Transverse colon (tissue), 4 donors: ENCODE data around the gene FAHD1.

Experiments used
- POLR2A ChIP-seq: fragments of 450-650 bp; IDR thresholded peaks from one replicate; pipeline ENCODE4 v1.6.1; 2016; ENCODE audit warnings: antibody characterized with exemption, mild to moderate bottlenecking, moderate library complexity
- POLR2AphosphoS5 ChIP-seq, 3 donors: sonication (generic); formaldehyde crosslinking; IDR thresholded peaks; one replicate each; pipeline ENCODE4 v1.6.1; 2016; ENCODE audit warnings: antibody characterized with exemption in 3 of 3
- TF ChIP-seq, protein P1 (sequence below), 5 experiments: fragments of 200-600 bp in 3 of 5; fragments of 450-650 bp in 2 of 5; sonication (generic) in 3 of 5; IDR thresholded peaks; 1 replicate in 2 of 5; 2 replicates in 3 of 5; pipeline ENCODE4 v1.5.1; 2016 to 2017; ENCODE audit warnings: antibody characterized with exemption in 5 of 5, inconsistent platforms in 3 of 5, mild to moderate bottlenecking in 2 of 5, moderate library complexity in 1 of 5

DNA sequence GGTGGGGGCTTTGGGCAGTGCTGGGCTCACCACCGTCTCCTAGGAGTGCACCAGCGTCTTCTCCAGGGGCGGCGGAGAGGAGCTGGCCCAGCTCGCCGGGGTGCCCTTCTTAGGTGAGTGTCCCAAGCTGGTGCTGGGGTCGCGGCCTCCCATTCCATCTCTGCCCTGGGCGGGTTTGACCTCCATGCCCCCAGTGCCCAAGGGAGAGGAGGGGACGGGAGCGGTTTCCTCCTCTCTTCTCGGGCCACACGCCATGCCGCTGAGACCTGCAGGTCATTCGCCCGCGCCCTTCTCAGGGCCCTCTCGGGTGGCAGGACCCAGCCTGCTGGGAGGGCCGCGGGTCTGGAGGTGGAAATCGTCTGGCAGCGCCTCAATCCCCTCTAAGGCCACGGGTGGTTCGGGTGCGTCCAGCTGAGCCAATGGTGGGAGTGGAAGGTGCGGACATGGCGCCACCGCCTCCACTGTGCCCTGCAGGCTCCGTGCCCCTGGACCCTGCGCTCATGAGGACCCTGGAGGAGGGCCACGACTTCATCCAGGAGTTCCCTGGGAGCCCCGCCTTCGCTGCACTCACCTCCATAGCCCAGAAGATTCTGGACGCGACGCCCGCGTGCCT, 38.8 kb upstream of the FAHD1 start:
- TF ChIP-seq POLR2AphosphoS5 (IDR thresholded peaks at IDR 0.05) = no peak
- TF ChIP-seq POLR2A = no peak
- TF ChIP-seq, protein P1, sequence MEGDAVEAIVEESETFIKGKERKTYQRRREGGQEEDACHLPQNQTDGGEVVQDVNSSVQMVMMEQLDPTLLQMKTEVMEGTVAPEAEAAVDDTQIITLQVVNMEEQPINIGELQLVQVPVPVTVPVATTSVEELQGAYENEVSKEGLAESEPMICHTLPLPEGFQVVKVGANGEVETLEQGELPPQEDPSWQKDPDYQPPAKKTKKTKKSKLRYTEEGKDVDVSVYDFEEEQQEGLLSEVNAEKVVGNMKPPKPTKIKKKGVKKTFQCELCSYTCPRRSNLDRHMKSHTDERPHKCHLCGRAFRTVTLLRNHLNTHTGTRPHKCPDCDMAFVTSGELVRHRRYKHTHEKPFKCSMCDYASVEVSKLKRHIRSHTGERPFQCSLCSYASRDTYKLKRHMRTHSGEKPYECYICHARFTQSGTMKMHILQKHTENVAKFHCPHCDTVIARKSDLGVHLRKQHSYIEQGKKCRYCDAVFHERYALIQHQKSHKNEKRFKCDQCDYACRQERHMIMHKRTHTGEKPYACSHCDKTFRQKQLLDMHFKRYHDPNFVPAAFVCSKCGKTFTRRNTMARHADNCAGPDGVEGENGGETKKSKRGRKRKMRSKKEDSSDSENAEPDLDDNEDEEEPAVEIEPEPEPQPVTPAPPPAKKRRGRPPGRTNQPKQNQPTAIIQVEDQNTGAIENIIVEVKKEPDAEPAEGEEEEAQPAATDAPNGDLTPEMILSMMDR (IDR thresholded peaks at IDR 0.05) = no peak
